CD4-positive, alpha-beta T cell treated with Interleukin-15 for 4 hours (primary cell): ENCODE measurements around the gene SLC2A3.
"Not testable (repeated sequence)": the region's sequence is repeated elsewhere in the genome, so short reads cannot be mapped to it uniquely, and the experiment has no call there.

Experiments used
- DNase-seq: peaks from one replicate; pipeline ENCODE4 v3.0.0-alpha.2; 2020; ENCODE audit warnings: low spot score

Gene SLC2A3

GRCh38 chr12:7950230-7950943 lies 14.4 kb upstream of the SLC2A3 start:
- DNase-seq: not testable (repeated sequence)

- DNase-seq: no peak
These were observed 12.7 kb upstream of the SLC2A3 start for GRCh38 chr12:7948589-7949260.

GRCh38 chr12:7947011-7947410 lies 11.0 kb upstream of the SLC2A3 start:
- no peak for DNase-seq

- not testable (repeated sequence) for DNase-seq
These were observed 8.8 kb upstream of the SLC2A3 start for GRCh38 chr12:7944760-7945159.

GRCh38 chr12:7940906-7941305 lies 4.9 kb upstream of the SLC2A3 start:
- DNase-seq: no peak

GRCh38 chr12:7937833-7938506 lies 2.0 kb upstream of the SLC2A3 start:
- no peak for DNase-seq

- DNase-seq: no peak
These were observed 996 bp downstream of the SLC2A3 start for GRCh38 chr12:7934889-7935492.

GRCh38 chr12:7934091-7934888 lies 1.7 kb downstream of the SLC2A3 start:
- peak; percentile 14 for DNase-seq

- peak; percentile 87 for DNase-seq
These were observed 2.7 kb downstream of the SLC2A3 start for GRCh38 chr12:7933255-7933726.

GRCh38 chr12:7932599-7933240 lies 3.3 kb downstream of the SLC2A3 start:
- DNase-seq: not testable (repeated sequence)

- no peak for DNase-seq
These were observed 6.7 kb downstream of the SLC2A3 start for GRCh38 chr12:7929083-7929792.

GRCh38 chr12:7927470-7927869 lies 8.5 kb downstream of the SLC2A3 start:
- no peak for DNase-seq

- DNase-seq: not testable (repeated sequence)
These were observed 9.8 kb downstream of the SLC2A3 start for GRCh38 chr12:7926068-7926666.

- no peak for DNase-seq
These were observed 12.4 kb downstream of the SLC2A3 start for GRCh38 chr12:7923241-7924236.

- not testable (repeated sequence) for DNase-seq
These were observed 14.8 kb downstream of the SLC2A3 start for GRCh38 chr12:7921181-7921580.

GRCh38 chr12:7918268-7918590 lies 17.8 kb downstream of the SLC2A3 start:
- not testable (repeated sequence) for DNase-seq

- no peak for DNase-seq
These were observed 18.4 kb downstream of the SLC2A3 start for GRCh38 chr12:7917392-7918267.

- DNase-seq: no peak
These were observed 19.1 kb downstream of the SLC2A3 start for GRCh38 chr12:7916936-7917335.
